GM21390 (cell line): ENCODE data around the gene TPM4.

Experiments
- ATAC-seq: cut with Tn5 transposase; IDR thresholded peaks from one replicate; pipeline ENCODE4 v1.9.1; 2021; ENCODE audit not compliant: unreplicated experiment

TPM4 gene

GRCh38 chr19:16041299-16041990 is 34.9 kb upstream of the TPM4 start:
- no peak for ATAC-seq

DNA sequence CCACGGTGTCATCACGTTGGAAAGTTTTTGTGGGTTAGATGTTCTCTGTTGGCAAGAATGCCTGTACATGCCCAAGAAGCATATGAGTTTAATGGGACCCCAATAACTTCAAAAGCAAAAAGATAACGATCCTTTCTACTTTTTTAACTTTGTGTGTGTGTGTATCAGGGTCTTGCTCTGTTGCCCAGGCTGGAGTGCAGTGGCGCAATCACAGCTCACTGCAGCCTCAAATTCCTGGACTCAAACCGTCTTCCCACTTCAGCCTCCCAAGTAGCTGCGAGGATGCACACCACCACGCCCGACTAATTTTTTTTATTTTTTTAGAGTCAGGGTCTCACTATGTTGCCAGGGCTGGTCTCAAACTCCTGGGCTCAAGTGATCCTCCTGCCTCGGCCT is 34.3 kb upstream of the TPM4 start:
- no peak for ATAC-seq

GRCh38 chr19:16042533-16043085 is 33.7 kb upstream of the TPM4 start:
- ATAC-seq, result no peak

DNA sequence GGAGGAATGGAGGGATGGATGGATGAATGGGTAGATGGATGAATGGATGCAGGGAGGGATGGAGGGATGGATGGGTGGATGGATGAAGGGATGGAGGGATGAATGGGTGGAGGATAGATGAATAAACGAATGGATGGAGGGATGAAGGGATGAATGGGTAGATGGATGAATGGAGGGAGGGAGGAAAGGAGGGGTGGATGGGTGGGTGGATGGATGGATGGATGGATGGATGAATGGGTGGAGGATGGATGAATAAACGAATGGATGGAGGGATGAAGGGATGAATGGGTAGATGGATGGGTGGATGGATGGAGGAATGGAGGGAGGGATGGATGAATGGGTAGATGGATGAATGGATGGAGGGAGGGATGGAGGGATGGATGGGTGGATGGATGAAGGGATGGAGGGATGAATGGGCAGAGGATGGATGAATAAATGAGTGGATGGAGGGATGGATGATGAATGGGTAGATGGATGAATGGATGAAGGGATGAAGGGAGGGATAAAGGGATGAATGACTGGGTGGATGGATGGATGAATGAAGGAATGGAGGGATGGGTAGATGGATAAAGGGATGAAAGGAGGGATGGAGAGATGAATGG is 33.0 kb upstream of the TPM4 start:
- ATAC-seq, result no peak

DNA sequence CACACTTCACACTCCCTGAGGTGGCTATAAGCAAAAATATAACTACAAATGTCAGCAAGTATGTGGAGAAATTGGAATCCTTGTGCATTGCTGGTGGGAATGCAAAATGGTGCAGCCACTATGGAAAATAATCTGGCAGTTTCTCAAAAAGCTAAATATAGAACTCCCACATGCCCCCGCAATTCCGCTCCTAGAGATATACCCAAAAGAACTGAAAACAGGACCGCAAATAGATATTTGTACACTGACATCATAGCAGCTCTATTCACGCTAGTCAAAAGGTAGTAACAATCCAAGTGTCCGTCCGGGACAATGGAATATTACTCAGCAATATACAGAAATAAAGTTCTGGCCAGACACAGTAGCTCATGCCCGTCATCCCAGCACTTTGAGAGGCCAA is 31.5 kb upstream of the TPM4 start:
- ATAC-seq, result no peak

GRCh38 chr19:16045171-16045570 is 31.1 kb upstream of the TPM4 start:
- no peak for ATAC-seq

- ATAC-seq, result no peak
Measured at GRCh38 chr19:16045893-16046292, 30.4 kb upstream of the TPM4 start.

DNA sequence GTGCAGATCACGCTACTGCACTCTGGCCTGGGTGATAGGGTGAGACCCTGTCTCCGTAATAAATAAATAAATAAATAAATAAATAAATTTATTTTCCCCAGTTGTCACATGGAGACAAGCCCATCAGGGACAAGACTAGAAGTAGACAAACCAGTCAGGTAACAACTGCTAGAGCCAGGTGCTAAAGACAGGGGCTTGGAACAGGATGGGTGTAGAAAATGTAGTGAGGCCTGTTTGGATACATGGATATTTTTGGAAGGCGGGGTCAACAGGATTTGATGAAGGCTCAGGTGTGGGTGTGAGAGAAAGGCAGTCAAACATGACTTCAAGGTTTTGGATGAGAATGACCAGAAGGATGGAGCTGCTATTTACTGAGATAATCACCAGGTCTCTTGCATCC is 27.7 kb upstream of the TPM4 start:
- no peak for ATAC-seq

GRCh38 chr19:16051254-16052025 is 24.9 kb upstream of the TPM4 start:
- ATAC-seq, result no peak

DNA sequence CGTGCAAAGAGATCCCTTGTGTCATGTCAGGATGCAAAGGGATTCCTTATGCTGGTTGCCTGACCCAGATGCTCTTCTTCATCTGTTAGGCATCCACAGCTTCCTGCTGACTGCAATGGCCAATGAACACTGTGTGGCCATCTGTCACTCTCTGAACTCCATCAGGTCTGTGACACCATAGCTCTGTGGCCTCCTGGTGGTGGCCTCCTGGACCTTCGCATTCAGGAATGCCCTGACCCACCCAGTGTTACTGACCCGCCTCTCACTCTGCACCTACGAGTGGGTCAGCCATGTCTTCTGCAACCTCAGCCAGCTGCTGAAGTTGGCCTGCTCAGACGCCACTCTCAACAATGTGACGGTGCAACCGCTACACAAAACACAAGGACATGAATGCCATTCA is 23.9 kb upstream of the TPM4 start:
- ATAC-seq, result no peak

DNA sequence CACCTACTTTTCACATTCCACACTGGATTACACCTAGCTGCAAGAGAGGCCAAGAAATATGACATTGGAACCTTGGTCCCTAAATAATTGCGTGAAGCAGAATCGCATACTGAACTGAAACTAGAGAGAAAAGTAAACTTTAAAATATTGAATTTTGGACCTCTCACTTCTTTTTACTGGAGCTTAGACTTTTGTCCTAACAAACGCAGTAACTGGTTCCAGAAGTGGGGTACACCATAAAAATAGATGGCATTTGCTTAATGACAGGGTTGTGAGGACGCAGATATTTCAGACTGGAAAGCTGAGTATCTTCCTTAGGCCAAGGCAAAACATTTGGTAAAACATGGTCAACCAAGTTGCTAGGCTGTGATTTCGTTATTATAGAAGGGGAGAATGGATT is 19.2 kb upstream of the TPM4 start:
- no peak for ATAC-seq

DNA sequence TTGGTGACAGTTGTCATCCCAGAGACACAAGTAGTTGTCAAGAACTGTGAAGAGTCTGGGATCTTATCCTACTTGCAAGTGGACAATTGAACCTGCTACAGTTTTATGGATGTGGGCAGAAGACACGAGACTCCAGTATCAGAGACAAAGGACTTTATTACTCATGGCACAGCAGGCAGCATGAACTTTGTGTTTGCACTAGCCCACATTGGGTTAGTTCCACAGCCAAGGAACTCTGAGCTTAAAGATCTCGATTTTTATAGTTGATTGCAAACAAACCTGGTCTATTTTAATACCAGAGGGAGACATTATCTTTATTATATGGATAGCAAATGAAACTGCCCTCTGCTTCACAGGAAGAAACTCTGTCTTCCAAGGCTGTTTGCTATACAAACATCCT is 16.0 kb upstream of the TPM4 start:
- ATAC-seq, result no peak

- ATAC-seq, result no peak
Measured at GRCh38 chr19:16061943-16062342, 14.4 kb upstream of the TPM4 start.

GRCh38 chr19:16062789-16063188 is 13.5 kb upstream of the TPM4 start:
- no peak for ATAC-seq

DNA sequence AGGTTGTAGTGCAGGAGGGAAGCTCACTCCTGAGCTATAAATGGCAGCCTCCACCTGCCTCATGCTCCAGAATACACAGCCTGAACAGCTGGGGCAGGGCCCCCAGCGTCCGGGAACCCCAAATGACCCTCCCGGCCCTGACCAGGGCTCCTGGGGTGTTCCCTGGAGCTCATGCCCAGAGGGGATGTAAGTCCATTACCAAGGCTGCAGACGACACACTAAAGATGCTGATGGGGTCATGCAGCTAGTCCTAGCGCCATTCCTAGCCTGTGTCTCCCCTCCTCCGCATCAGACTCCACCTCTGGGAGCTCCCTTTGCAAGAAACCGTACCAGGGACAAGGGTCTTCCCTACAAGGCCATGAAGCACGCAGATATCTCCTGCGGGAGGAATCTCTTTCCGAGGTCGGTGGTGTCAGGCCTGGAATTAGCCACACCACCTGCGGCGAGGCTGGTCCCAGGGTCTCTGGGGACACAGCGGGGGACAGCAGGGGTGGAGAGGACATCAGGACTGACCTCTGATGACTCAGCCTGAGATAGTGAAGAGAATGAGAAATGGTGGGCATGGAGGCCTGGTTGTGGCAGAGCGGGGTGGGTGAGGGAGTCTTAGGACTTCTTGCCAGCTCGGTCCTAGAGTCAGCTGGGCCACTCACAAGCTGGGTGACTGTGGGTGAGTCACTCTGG is 11.9 kb upstream of the TPM4 start:
- ATAC-seq, result no peak

DNA sequence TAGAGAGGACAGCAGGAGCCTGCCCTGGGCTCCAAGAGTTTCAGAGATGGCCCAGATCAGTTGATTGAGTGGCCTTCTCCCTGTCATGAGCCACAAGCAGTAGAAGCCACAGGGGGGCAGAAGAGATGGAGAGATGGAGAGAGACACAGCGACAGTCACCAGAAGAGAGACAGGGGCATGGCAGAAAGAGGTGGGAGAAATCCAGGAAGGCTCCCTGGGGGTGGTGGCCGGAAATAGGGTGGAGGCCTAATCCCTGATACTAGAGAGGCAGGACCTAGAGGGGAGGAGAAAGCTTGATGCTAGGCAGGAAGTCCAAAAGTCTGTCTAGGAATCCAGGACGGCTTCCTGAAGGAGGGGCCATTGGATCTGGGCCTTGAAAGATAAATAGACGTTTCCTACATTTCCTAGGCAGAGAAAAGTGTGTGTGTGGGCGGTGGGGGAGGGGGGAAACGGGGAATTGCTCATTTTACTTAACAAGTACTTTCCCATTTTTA is 9.6 kb upstream of the TPM4 start:
- ATAC-seq, result no peak

DNA sequence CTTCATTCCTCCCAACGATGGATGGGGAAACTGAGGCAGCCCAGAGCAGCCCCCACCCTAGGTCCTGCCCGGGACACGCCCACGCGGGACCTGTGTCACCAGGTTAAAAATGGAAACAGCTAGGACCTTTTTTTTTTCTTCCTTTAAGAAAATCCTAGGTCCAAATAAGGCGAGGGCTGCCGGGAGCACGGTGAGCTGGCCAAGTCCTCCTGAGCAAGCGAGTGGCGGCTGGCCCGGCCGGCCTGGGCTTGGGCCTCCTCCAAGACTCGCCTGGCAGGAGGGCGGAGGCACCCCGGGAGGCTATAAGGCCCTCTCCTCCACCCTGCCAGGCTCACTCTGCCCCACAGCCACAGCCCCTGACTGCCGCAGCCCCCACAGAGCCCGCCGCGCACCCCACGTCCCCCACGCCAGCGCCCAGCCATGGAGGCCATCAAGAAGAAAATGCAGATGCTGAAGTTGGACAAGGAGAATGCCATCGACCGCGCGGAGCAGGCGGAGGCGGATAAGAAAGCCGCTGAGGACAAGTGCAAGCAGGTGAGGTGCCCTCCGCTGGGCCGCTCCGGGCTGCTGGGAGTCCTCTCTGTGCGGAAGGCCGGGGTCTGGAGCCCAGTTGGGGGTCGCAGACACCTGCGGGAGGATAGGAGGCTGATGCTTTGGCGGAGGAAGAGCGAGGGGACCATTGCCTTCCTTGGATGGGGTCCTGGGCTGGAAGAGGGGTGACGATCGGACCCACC is 8.9 kb upstream of the TPM4 start:
- ATAC-seq, result no peak

GRCh38 chr19:16068696-16069259 is 7.5 kb upstream of the TPM4 start:
- no peak for ATAC-seq

DNA sequence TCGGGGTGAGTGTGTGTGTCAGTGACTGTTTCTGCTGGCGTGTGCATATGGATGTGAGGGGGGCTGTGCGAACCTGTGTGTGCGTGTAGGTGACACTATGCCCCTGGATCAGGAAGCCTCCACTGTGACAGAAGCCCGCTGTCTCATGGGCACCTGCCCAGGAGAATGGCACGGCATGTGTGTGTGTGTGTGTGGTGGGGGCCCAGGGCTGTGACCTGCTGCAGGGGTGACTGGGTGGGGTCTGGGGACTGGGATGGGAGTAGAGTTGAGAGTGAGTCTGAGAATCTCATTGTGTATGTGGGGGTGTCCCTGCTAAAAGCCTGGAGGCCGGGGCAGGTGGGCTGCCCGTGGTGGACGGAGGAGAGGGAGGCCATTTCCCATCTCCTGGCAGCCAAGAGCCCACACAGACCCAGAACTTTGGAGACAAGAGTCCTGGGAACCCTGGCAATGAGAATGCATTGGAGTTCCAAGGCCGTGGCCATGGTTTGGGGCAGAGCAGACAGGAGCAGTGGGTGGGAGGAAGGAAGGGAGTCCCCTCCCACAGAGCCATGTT is 6.4 kb upstream of the TPM4 start:
- ATAC-seq, result no peak
